OCI-LY7 (cell line): ENCODE results near the gene HK2. TPM values are rescaled to one million over a fixed set of nuclear protein-coding genes. Genes with fewer than 3 reads are reported as not detected.

ENCODE experiments used
- BruUV-seq: library from RNA; stranded (reverse); fragments of 400-500 nt; replicated peaks from 2 replicates; lab custom pipeline; 2021; lab: Mats Ljungman, UMichigan
- CTCF ChIA-PET: fragments of 300-600 bp; sonication (Branson Sonifier 250); formaldehyde crosslinking; loops from one replicate; lab custom pipeline; 2022; ENCODE audit warnings: antibody characterized with exemption; ENCODE audit not compliant: unreplicated experiment; lab: Charles Lee
- POLR2A ChIA-PET: fragments of 300-600 bp; sonication (Branson Sonifier 250); formaldehyde crosslinking; loops from one replicate; lab custom pipeline; 2022; ENCODE audit warnings: antibody characterized with exemption; lab: Charles Lee
- DNase-seq: peaks from one replicate; pipeline ENCODE4 v3.0.0-alpha.2; 2015; ENCODE audit warnings: low spot score
- H2AFZ ChIP-seq: fragments of 200-600 bp; sonication (generic), shearing (Covaris generic); 2 replicates; pipeline ENCODE4 v1.6.1; 2014; ENCODE audit warnings: mild to moderate bottlenecking, antibody characterized with exemption, low read length, moderate library complexity
- H3K27ac ChIP-seq: fragments of 200-600 bp; sonication (generic); 2 replicates; pipeline ENCODE4 v1.5.1; 2014; ENCODE audit warnings: mixed run types, low read depth, mild to moderate bottlenecking, moderate library complexity, low read length, inconsistent platforms; ENCODE audit not compliant: poor library complexity, severe bottlenecking
- H3K36me3 ChIP-seq: fragments of 200-600 bp; sonication (generic); 2 replicates; pipeline ENCODE4 v1.6.1; 2014; ENCODE audit warnings: mild to moderate bottlenecking, antibody characterized with exemption, low read length, moderate library complexity, mixed read lengths; ENCODE audit not compliant: insufficient read depth
- H3K4me1 ChIP-seq: fragments of 200-600 bp; sonication (generic); 2 replicates; pipeline ENCODE4 v1.5.1; 2014; ENCODE audit warnings: mild to moderate bottlenecking, low read length; ENCODE audit not compliant: insufficient read depth, poor library complexity, severe bottlenecking
- H3K4me2 ChIP-seq: fragments of 200-600 bp; sonication (generic); 2 replicates; pipeline ENCODE4 v1.6.1; 2014; ENCODE audit warnings: mild to moderate bottlenecking, low read length
- H3K4me3 ChIP-seq: fragments of 200-600 bp; sonication (generic); 2 replicates; pipeline ENCODE4 v1.5.1; 2014; ENCODE audit warnings: mild to moderate bottlenecking, low read depth, low read length; ENCODE audit not compliant: poor library complexity, severe bottlenecking
- H3K79me2 ChIP-seq: fragments of 200-600 bp; sonication (generic); 2 replicates; pipeline ENCODE4 v1.6.1; 2016; ENCODE audit warnings: low read depth, mild to moderate bottlenecking, low read length, moderate library complexity, mixed read lengths; ENCODE audit not compliant: insufficient read depth
- H3K9me2 ChIP-seq: fragments of 200-600 bp; sonication (generic); 2 replicates; pipeline ENCODE4 v1.6.1; 2016; ENCODE audit warnings: mild to moderate bottlenecking, low read length, mixed read lengths; ENCODE audit not compliant: insufficient read depth
- H3K9me3 ChIP-seq: fragments of 200-600 bp; sonication (generic); 2 replicates; pipeline ENCODE4 v1.6.1; 2014; ENCODE audit warnings: mild to moderate bottlenecking, mixed run types, low read length, mixed read lengths
- H4K20me1 ChIP-seq: fragments of 200-600 bp; sonication (generic); 2 replicates; pipeline ENCODE4 v1.6.1; 2014; ENCODE audit warnings: mild to moderate bottlenecking, antibody characterized with exemption, low read length, moderate library complexity, mixed read lengths; ENCODE audit not compliant: insufficient read depth
- CTCF ChIP-seq: fragments of 200-600 bp; sonication (generic); conservative IDR thresholded peaks from 2 replicates; pipeline ENCODE4 v1.5.1; 2014; ENCODE audit warnings: mild to moderate bottlenecking, antibody characterized with exemption, low read length, moderate library complexity, mixed read lengths
- EZH2phosphoT487 ChIP-seq: fragments of 200-600 bp; sonication (generic); IDR thresholded peaks from 2 replicates; pipeline ENCODE4 v1.6.1; 2018; ENCODE audit warnings: low read depth, borderline replicate concordance, mild to moderate bottlenecking, mixed run types, antibody characterized with exemption, low read length, moderate library complexity, mixed read lengths
- intact Hi-C: fragments of 100-400 bp; cut with micrococcal nuclease; formaldehyde crosslinking; loops from one replicate; pipeline ENCODE4 v1.10.0; 2022; ENCODE audit not compliant: unreplicated experiment
- total RNA-seq, 2 experiments: library from RNA; depleted of rRNA in 1 of 2; stranded (reverse); fragments of >200 nt in 1 of 2; shearing (Covaris generic) in 1 of 2; gene quantifications; 2 replicates each; pipeline ENCODE4 v1.2.3, GENCODE V29; 2014 to 2022

The HK2 gene
- total RNA-seq, 2 experiments from 2014 or later: 8.6 to 50.5 TPM

- POLR2A ChIA-PET: interaction anchor here (0.7 kb wide), 1 partner anchor 161 kb away, joined by 3 read pairs; no protein-coding TSS in a partner anchor
- no peaks in the 10 kb centered on the region for H3K4me1 ChIP-seq
- no peak for TF ChIP-seq EZH2phosphoT487
- no peak for TF ChIP-seq CTCF
- H3K27ac ChIP-seq: no peak overlapping the region
- H4K20me1 ChIP-seq: no peaks in the 10 kb centered on the region
- no TSS peak for BruUV-seq
- H3K4me2 ChIP-seq: no peak overlapping the region
- H3K79me2 ChIP-seq: no peaks in the 10 kb centered on the region
- CTCF ChIA-PET: no interaction called here
- peaks cover 86% of the 10 kb centered on the region for H3K36me3 ChIP-seq
- H3K4me3 ChIP-seq: no peak overlapping the region
- no peak overlapping the region for H2AFZ ChIP-seq
- no peaks in the 10 kb centered on the region for H3K9me2 ChIP-seq
- intact Hi-C loops: no loop called here
- no peaks in the 10 kb centered on the region for H3K9me3 ChIP-seq
- DNase-seq: no peak
Observed at GRCh38 chr2:74892609-74893008, 58.7 kb downstream of the HK2 start.

GRCh38 chr2:74893332-74893731 lies 59.4 kb downstream of the HK2 start:
- no peaks in the 10 kb centered on the region for H3K9me2 ChIP-seq
- H3K79me2 ChIP-seq: no peaks in the 10 kb centered on the region
- no peak for TF ChIP-seq EZH2phosphoT487
- no peak for TF ChIP-seq CTCF
- H3K4me3 ChIP-seq: no peak overlapping the region
- H3K9me3 ChIP-seq: no peaks in the 10 kb centered on the region
- BruUV-seq: no TSS peak
- H3K4me1 ChIP-seq: no peaks in the 10 kb centered on the region
- H2AFZ ChIP-seq: no peak overlapping the region
- peaks cover 79% of the 10 kb centered on the region for H3K36me3 ChIP-seq
- DNase-seq: no peak
- intact Hi-C loops: no loop called here
- ChIA-PET POLR2A (interaction anchor here (0.6 kb wide), 1 partner anchor 24 kb away, joined by 3 read pairs; no protein-coding TSS in a partner anchor), CTCF (no interaction called here)
- no peak overlapping the region for H3K4me2 ChIP-seq
- H3K27ac ChIP-seq: no peak overlapping the region
- no peaks in the 10 kb centered on the region for H4K20me1 ChIP-seq

- TF ChIP-seq EZH2phosphoT487: no peak
- no peak for TF ChIP-seq CTCF
- no peaks in the 10 kb centered on the region for H3K79me2 ChIP-seq
- no peaks in the 10 kb centered on the region for H3K9me3 ChIP-seq
- no peak overlapping the region for H3K4me2 ChIP-seq
- CTCF ChIA-PET: no interaction called here
- no peak overlapping the region for H3K27ac ChIP-seq
- peaks cover 68% of the 10 kb centered on the region for H3K36me3 ChIP-seq
- intact Hi-C loops: no loop called here
- H4K20me1 ChIP-seq: no peaks in the 10 kb centered on the region
- no peaks in the 10 kb centered on the region for H3K4me1 ChIP-seq
- POLR2A ChIA-PET: no interaction called here
- no peak overlapping the region for H3K4me3 ChIP-seq
- no peaks in the 10 kb centered on the region for H3K9me2 ChIP-seq
- no peak overlapping the region for H2AFZ ChIP-seq
- BruUV-seq: no TSS peak
- no peak for DNase-seq
Observed at GRCh38 chr2:74894272-74894981, 60.5 kb downstream of the HK2 start.
